Peyer's patch (tissue), 4 donors: ENCODE measurements around the gene THRB. TPM values are rescaled to one million over a fixed set of nuclear protein-coding genes. Genes with fewer than 3 reads are reported as not detected.

ENCODE experiments used
- DNase-seq, 3 donors: peaks; one replicate each; pipeline ENCODE4 v3.0.0-alpha.2; 2017 to 2019
- H3K27ac ChIP-seq, 4 donors: fragments of 200-600 bp; sonication (generic); one replicate each; pipeline ENCODE4 v1.5.1; 2016 to 2019
- H3K27me3 ChIP-seq, 2 donors: fragments of 200-600 bp; sonication (generic); one replicate each; pipeline ENCODE4 v1.5.1; 2019
- H3K36me3 ChIP-seq, 3 donors: fragments of 200-600 bp; sonication (generic); one replicate each; pipeline ENCODE4 v1.5.1; 2016 to 2019
- H3K4me1 ChIP-seq, 4 donors: fragments of 200-600 bp; sonication (generic); one replicate each; pipeline ENCODE4 v1.5.1; 2016 to 2019
- H3K4me3 ChIP-seq, 4 donors: fragments of 200-600 bp; sonication (generic); 1 replicate in 3 of 4; 2 replicates in 1 of 4; pipeline ENCODE4 v1.5.1; 2016 to 2019; ENCODE audit warnings: mild to moderate bottlenecking in 1 of 4
- H3K9me3 ChIP-seq, 4 donors: fragments of 200-600 bp; sonication (generic); one replicate each; pipeline ENCODE4 v1.5.1; 2016 to 2019; ENCODE audit warnings: mild to moderate bottlenecking in 1 of 4
- CTCF ChIP-seq, 6 experiments: fragments of 450-650 bp in 4 of 6; fragments of 200-600 bp in 2 of 6; sonication (generic) in 1 of 6; IDR thresholded peaks; one replicate each; pipeline ENCODE4 v1.5.1; 2017 to 2019; ENCODE audit warnings: antibody characterized with exemption in 6 of 6, mild to moderate bottlenecking in 3 of 6, moderate library complexity in 1 of 6
- POLR2A ChIP-seq, 2 donors: fragments of 450-650 bp; IDR thresholded peaks; one replicate each; pipeline ENCODE4 v1.5.1; 2017; ENCODE audit warnings: antibody characterized with exemption in 2 of 2, mild to moderate bottlenecking in 2 of 2, moderate library complexity in 2 of 2
- total RNA-seq, 4 donors: library from RNA; depleted of rRNA; stranded (reverse); fragments of >200 nt; gene quantifications; one replicate each; pipeline ENCODE4 v1.1.0, GENCODE V29; 2016

Gene THRB
- total RNA-seq, 4 donors from 2014 or later = 2.6 to 13.2 (median 8.4) TPM

GRCh38 chr3:24336101-24336500 lies 158.5 kb downstream of the THRB start:
- Histone ChIP-seq H3K4me1 (no peaks in the 10 kb centered on the region), H3K36me3 (no peaks in the 10 kb centered on the region), H3K9me3 (no peaks in the 10 kb centered on the region), H3K4me3 (no peak overlapping the region), H3K27me3 (no peaks in the 10 kb centered on the region), H3K27ac (no peak overlapping the region)
- no peak for DNase-seq
- TF ChIP-seq CTCF (IDR thresholded peaks at IDR 0.05) = no peak
- no peak for TF ChIP-seq POLR2A (IDR thresholded peaks at IDR 0.05)

GRCh38 chr3:24332092-24332491 lies 162.6 kb downstream of the THRB start:
- TF ChIP-seq POLR2A (IDR thresholded peaks at IDR 0.05) = no peak
- TF ChIP-seq CTCF (IDR thresholded peaks at IDR 0.05) = no peak
- no peaks in the 10 kb centered on the region for H3K27me3 ChIP-seq

GRCh38 chr3:24323272-24323671 lies 171.4 kb downstream of the THRB start:
- DNase-seq = no peak
- Histone ChIP-seq H3K27me3 (no peaks in the 10 kb centered on the region), H3K36me3 (no peaks in the 10 kb centered on the region), H3K4me1 (no peaks in the 10 kb centered on the region), H3K9me3 (no peaks in the 10 kb centered on the region), H3K27ac (no peak overlapping the region), H3K4me3 (no peak overlapping the region)
- TF ChIP-seq POLR2A (IDR thresholded peaks at IDR 0.05) = no peak
- TF ChIP-seq CTCF (IDR thresholded peaks at IDR 0.05) = no peak

More at GRCh38 chr3:24332092-24332491, 162.6 kb downstream of the THRB start:
- DNase-seq = no peak
- no peak overlapping the region for H3K27ac ChIP-seq
- H3K36me3 ChIP-seq = no peaks in the 10 kb centered on the region
- no peaks in the 10 kb centered on the region for H3K9me3 ChIP-seq
- H3K4me1 ChIP-seq = no peaks in the 10 kb centered on the region
- no peak overlapping the region for H3K4me3 ChIP-seq

DNA sequence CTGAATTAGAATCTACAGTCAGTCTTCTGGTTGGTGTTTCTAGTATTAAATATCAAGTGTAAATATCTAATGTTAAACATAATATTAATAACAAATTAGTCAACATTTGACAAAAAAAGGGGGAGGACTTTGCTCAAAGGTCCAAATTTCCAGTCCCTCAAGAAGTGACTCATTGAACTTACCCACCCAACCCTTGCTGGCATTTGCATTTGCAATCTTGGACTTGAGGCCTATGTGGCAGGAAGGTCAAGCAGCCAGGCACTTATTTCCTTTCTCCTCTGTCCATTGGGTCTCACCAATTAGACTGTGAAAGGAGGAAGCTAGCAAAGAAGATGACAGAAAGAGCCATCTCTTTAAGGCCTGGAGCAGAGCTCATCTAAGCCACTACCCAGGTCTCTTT lies 174.0 kb downstream of the THRB start:
- Histone ChIP-seq H3K27me3 (no peaks in the 10 kb centered on the region), H3K9me3 (no peaks in the 10 kb centered on the region), H3K4me1 (peaks cover 0 to 7% (median 0%) of the 10 kb centered on the region in 4 donors), H3K27ac (no peak overlapping the region), H3K4me3 (no peak overlapping the region), H3K36me3 (no peaks in the 10 kb centered on the region)
- DNase-seq = no peak
- TF ChIP-seq CTCF (IDR thresholded peaks at IDR 0.05) = no peak
- TF ChIP-seq POLR2A (IDR thresholded peaks at IDR 0.05) = no peak

GRCh38 chr3:24318677-24319287 lies 175.9 kb downstream of the THRB start:
- DNase-seq = no peak
- Histone ChIP-seq H3K4me3 (no peak overlapping the region), H3K9me3 (no peaks in the 10 kb centered on the region), H3K4me1 (peaks cover 0 to 7% (median 0%) of the 10 kb centered on the region in 4 donors), H3K27ac (no peak overlapping the region), H3K27me3 (no peaks in the 10 kb centered on the region), H3K36me3 (no peaks in the 10 kb centered on the region)
- TF ChIP-seq CTCF (IDR thresholded peaks at IDR 0.05) = no peak
- no peak for TF ChIP-seq POLR2A (IDR thresholded peaks at IDR 0.05)
